ENCODE measurements around the gene RAB5IF. TPM values are rescaled to one million over a fixed set of nuclear protein-coding genes. Genes with fewer than 3 reads are reported as not detected.
A peak's percentile ranks its signal among the peaks of the same experiment; 100 is the strongest.

Gene RAB5IF
- polyA plus RNA-seq, 3 donors from 2014 or later = 230 to 380 (median 276) TPM

DNA sequence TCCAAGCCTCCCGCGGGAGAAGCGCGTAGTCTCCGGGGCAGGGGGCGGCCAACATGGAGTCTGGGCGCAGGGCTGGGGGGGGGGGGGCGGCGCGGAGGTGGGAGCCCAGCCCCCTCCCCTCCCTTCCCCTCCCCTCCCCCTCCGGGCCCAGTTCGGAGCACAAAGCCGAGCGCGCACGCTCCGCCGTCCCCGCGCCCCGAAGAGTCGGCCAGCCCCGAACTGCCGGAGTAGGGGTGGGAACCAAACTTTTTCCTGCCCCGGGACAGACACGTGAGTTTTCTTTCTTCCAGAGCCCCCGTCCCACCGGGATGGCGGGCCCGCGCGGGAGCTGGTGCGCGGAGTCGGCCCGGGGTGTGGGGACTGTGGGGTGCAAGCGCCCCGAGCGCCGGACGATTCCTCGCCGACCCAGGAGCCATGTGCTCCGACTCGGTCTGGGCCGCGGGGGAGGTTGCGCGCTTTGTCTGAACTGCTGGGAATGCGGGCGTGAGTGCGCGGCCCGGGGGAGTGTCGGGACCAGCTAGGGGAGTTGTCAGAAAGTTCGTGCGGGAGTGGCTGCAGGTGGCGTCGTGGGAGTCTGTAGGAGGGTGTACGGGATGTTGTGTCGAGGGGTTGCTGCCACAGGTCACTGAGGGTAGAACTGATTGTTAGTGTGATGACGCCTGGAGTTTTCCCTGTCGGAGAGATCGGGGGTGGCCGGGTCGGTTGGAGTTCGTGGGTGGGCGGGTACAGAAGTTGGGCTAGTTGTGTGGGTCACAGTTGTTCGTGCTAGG, 31.0 kb upstream of the RAB5IF start:
- DNase-seq = peak; percentile 44 to 53 (median 44)
- peaks cover 7 to 24% (median 16%) of the 10 kb centered on the region in 3 donors for H3K27me3 Mint-ChIP-seq (ENCODE audit: low read depth in 3 of 3)
- H3K4me1 Mint-ChIP-seq = peaks cover 27 to 31% of the 10 kb centered on the region in 2 donors
- peak overlapping the region; percentile 82 to 97 (median 94) for H3K27ac Mint-ChIP-seq
- no peaks in the 10 kb centered on the region for H3K9me3 Mint-ChIP-seq
- no peaks in the 10 kb centered on the region for H3K36me3 Mint-ChIP-seq
- H3K4me3 Mint-ChIP-seq = peak overlapping the region; percentile 91 to 94 (median 93)

DNA sequence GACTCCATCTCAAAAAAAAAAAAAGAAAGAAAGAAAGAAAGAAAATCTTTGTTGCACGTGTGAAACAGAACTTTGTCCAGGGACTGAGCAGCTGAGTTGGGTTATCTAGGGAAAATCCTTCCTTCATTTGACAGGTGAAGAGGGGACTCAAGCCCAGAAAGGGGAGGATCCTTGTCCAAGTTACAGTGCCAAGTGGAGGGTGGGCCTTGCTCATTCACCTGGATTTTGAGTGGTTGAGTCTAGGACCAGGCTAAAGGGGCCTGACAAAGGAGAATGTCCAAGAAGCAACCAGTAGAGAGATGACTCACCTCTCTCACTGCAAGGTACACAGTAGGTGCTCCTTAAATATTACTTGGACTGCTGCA, 29.5 kb upstream of the RAB5IF start:
- no peaks in the 10 kb centered on the region for H3K9me3 Mint-ChIP-seq
- H3K27me3 Mint-ChIP-seq (ENCODE audit: low read depth in 3 of 3) = peaks cover 7 to 23% (median 16%) of the 10 kb centered on the region in 3 donors
- H3K4me3 Mint-ChIP-seq = peak overlapping the region in 3 of 5 donors; percentile 21 to 91 (median 49)
- H3K4me1 Mint-ChIP-seq = peaks cover 27 to 31% of the 10 kb centered on the region in 2 donors
- DNase-seq = no peak
- peaks cover 6 to 7% (median 6%) of the 10 kb centered on the region in 3 donors for H3K36me3 Mint-ChIP-seq
- peak overlapping the region; percentile 14 to 97 (median 86) for H3K27ac Mint-ChIP-seq

DNA sequence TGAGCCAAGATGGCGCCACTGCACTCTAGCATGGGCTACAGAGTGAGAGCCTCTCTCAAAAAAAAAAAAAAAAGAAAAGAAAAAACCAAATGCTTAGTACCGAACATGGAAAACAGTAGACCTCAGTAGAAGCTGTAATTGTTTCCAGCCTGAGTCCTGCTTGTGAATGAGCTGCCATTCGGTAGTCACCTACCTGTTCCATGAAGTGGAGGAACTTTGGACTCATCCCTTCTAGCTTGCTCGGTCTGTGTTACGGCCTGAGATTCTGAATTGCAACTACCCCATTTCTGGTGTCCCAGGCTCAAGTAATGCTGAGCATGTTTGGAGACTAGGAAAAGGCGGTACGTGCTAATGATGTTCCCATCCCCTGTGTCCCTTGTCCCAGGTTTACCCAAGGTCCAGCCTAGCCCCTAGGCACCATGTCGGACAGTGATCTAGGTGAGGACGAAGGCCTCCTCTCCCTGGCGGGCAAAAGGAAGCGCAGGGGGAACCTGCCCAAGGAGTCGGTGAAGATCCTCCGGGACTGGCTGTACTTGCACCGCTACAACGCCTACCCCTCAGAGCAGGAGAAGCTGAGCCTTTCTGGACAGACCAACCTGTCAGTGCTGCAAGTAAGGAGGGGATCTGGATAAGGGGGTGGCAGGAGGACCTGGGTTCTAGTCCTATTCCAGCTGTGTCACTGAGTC, 27.1 kb upstream of the RAB5IF start:
- no peak for DNase-seq
- Mint-ChIP-seq H3K4me1 (peaks cover 16 to 19% of the 10 kb centered on the region in 2 donors), H3K36me3 (peaks cover 6 to 13% (median 12%) of the 10 kb centered on the region in 3 donors), H3K9me3 (no peaks in the 10 kb centered on the region), H3K27ac (no peak overlapping the region), H3K4me3 (no peak overlapping the region), H3K27me3 (ENCODE audit: low read depth in 3 of 3) (peaks cover 5 to 13% (median 10%) of the 10 kb centered on the region in 3 donors)

DNA sequence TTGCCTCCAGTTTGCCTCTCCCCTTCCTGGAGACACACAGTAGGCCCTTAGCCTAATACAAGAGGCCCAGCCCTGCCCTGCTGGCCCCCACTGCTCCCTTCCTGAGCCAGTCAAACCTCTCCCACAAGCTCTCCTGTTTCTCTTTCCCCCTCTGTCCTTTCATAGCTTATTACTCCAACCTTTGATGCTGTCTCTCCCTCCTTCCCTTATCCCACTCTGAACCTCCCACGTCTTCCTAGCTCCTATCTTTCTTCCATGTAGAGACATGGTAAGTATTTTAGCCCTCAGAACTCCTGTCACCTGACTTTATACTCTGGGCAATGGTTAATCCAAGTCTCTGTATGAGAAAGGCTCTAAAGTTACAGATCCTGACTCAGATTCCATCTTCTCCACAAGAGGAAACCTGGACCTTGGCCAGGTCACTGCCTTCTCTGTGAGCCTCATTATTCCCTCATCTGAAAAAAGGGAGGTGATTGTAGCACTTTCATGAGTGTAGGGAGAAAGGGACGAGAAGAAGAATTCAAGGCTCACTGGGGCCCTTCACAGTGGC, 25.5 kb upstream of the RAB5IF start:
- Mint-ChIP-seq H3K4me1 (peaks cover 10 to 12% of the 10 kb centered on the region in 2 donors), H3K27me3 (ENCODE audit: low read depth in 3 of 3) (peaks cover under 1 to 7% (median 4%) of the 10 kb centered on the region in 3 donors), H3K27ac (peak overlapping the region in 1 of 6 donors; percentile 8), H3K4me3 (no peak overlapping the region), H3K36me3 (peaks cover 9 to 13% (median 12%) of the 10 kb centered on the region in 3 donors), H3K9me3 (no peaks in the 10 kb centered on the region)
- no peak for DNase-seq

DNA sequence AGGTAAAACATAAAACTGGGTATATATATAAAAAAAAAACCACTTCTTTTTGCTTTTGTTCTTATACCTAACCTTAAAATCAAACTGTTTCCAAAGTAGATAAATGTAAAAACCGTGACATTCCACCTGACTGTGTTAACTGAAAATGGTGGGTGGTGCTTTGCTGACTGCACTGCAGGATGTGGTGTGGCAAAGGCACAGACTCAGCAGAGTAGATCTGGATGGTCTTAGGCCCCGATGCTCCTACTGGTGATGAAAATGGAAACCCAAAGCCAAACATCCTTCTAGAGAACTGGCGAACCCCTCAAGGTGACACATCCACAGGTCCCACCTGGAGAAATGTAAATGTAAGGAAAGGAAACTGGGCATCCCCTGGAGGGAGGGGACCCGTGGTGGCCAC, 23.3 kb upstream of the RAB5IF start:
- no peaks in the 10 kb centered on the region for H3K4me1 Mint-ChIP-seq
- H3K27me3 Mint-ChIP-seq (ENCODE audit: low read depth in 3 of 3) = peaks cover 0 to 2% (median 0%) of the 10 kb centered on the region in 3 donors
- H3K27ac Mint-ChIP-seq = peak overlapping the region in 1 of 6 donors; percentile 44
- no peak for DNase-seq
- H3K36me3 Mint-ChIP-seq = peaks cover 9 to 13% (median 12%) of the 10 kb centered on the region in 3 donors
- no peaks in the 10 kb centered on the region for H3K9me3 Mint-ChIP-seq
- H3K4me3 Mint-ChIP-seq = no peak overlapping the region

DNA sequence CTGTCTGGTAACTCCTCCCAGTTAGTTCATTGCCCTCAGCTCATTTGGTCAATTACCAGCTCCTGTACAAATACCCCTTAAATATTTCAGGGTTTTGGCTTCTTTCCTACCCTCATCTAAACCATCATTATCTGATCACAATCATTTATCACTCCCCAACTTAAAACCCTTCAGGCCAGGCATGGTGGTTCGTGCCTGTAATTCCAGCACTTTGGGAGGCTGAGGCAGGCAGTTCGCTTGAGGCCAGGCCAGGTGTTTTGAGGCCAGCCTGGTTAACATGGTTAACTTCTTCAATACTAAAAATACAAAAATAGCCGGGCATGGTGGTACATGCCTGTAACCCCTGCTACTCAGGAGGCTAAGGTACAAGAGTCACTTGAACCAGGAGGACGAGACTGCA, 22.8 kb upstream of the RAB5IF start:
- H3K36me3 Mint-ChIP-seq = peaks cover 9 to 13% (median 12%) of the 10 kb centered on the region in 3 donors
- no peak overlapping the region for H3K4me3 Mint-ChIP-seq
- H3K27ac Mint-ChIP-seq = peak overlapping the region in 2 of 6 donors; percentile 44 to 62

DNA sequence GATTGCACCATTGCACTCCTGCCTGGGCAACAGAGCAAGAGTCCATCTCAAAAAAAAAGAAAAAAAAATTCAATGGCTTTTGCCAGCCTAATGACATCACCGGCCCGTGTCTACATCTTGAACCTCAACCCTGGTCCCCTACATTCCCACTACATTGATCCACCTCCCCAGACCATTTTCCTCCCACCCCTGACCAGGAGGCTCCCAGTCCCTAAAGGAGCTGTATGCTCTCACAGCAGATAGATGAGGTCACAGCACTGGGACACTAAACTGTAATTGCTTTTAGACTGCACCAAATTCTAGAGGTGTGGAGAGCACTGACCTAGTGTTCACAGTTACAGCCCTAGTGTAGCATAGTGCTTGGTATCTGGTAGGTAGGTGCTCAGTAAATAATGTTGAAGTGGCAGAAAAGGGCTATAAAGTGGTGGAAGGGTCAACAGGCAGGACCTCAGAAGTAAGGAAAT, 21.5 kb upstream of the RAB5IF start:
- Mint-ChIP-seq H3K4me1 (peaks cover 0 to 2% of the 10 kb centered on the region in 2 donors), H3K36me3 (peaks cover 9 to 13% (median 12%) of the 10 kb centered on the region in 3 donors), H3K27me3 (ENCODE audit: low read depth in 3 of 3) (peaks cover 0 to 4% (median 0%) of the 10 kb centered on the region in 3 donors), H3K4me3 (no peak overlapping the region), H3K27ac (peak overlapping the region in 1 of 6 donors; percentile 25), H3K9me3 (no peaks in the 10 kb centered on the region)
- DNase-seq = no peak

More for the DNA sequence above, 22.8 kb upstream of the RAB5IF start:
- no peak for DNase-seq
- Mint-ChIP-seq H3K4me1 (peaks cover 0 to 2% of the 10 kb centered on the region in 2 donors), H3K9me3 (no peaks in the 10 kb centered on the region), H3K27me3 (ENCODE audit: low read depth in 3 of 3) (peaks cover 0 to 4% (median 0%) of the 10 kb centered on the region in 3 donors)

DNA sequence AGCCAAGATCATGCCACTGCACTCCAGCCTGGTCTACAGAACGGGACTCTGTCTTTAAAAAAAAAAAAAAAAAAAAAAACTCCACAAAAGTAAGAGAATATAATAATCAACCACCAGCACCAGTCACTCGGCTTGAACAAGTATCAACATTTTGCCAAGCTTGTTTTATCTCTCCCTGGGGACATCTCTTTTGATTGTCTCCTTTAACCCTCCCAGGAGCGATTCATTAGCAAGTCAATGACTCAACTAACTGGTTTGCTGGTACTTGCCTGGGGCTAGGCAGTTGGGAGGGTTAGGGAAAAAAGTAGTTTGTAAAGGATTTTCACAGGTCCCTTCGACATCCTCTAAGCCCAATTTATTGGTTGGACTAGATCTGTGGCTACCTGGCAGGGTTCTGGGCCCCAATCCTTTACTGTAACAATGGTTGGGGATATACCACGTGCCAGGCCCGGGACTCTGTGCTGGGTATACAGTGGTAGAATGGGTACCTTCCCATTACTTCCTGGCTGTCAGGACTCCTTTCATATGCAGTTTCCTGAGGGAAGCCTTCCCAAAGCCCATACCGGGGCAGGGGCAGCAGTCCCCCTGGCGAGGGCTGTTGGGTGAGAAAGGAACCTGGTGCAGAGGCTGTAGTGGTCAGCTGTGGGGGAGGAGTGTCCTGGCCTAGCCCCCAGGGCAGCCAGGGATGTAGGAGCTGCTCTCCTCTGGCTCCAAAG, 20.0 kb upstream of the RAB5IF start:
- Mint-ChIP-seq H3K27ac (peak overlapping the region in 3 of 6 donors; percentile 11 to 83 (median 75)), H3K27me3 (ENCODE audit: low read depth in 3 of 3) (peaks cover 0 to 3% (median 0%) of the 10 kb centered on the region in 3 donors), H3K4me1 (peaks cover 0 to 2% of the 10 kb centered on the region in 2 donors), H3K4me3 (no peak overlapping the region), H3K9me3 (no peaks in the 10 kb centered on the region), H3K36me3 (peaks cover 3 to 9% (median 7%) of the 10 kb centered on the region in 3 donors)
- DNase-seq = no peak

DNA sequence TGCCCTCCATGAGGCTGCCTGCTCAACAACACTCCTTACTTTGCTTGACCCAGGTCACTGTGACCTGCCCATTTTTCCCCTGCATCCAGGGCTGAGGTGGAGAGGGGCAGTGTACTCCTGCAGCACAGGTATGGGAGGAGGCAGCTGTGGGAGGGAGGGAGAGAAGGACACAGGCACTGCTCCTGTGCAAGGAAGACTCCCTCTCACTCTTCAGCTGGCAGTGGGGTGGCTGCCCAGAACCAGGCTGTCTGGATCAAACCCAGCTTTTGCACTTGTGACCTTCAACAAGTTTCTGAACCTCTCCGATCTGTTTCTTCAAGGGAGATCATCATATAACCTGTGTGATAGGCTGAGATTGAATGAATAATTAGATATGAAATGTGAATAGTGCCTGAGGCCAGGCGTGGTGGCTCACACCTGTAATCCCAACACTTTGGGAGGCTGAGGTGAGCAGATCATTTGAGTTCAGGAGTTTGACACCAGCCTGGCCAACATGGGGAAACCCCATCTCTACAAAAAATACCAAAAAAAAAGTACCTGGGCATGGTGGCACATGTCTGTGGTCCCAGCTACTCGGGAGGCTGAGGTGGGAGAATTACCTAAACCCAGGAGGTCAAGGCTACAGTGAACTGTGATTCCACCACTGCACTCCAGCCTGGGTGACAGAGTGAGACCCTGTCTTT, 18.1 kb upstream of the RAB5IF start:
- DNase-seq = no peak
- Mint-ChIP-seq H3K4me1 (peaks cover 6 to 11% of the 10 kb centered on the region in 2 donors), H3K27me3 (ENCODE audit: low read depth in 3 of 3) (peaks cover 0 to 3% (median 0%) of the 10 kb centered on the region in 3 donors), H3K36me3 (peaks cover 3 to 12% (median 4%) of the 10 kb centered on the region in 3 donors), H3K27ac (peak overlapping the region in 5 of 6 donors; percentile 8 to 70 (median 42)), H3K4me3 (no peak overlapping the region), H3K9me3 (no peaks in the 10 kb centered on the region)

DNA sequence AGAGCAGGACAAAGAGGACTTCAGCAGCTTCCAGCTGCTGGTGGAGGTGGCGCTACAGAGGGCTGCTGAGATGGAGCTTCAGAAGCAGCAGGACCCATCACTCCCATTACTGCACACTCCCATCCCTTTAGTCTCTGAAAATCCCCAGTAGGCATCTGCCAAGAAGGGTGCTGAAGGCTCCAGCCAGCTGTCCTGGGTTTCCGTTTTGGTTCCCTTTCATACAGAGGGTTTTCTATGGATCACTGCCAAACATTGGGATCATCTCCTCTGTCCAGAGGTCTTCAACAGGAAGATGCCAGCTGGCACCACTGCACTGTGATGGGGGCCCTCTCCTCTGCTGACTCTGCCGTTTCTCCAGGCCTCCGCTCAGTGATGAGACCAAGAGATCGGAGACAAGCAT, 14.3 kb upstream of the RAB5IF start:
- peak overlapping the region in 2 of 6 donors; percentile 34 to 52 for H3K27ac Mint-ChIP-seq
- no peak for DNase-seq
- no peaks in the 10 kb centered on the region for H3K9me3 Mint-ChIP-seq
- peaks cover 17 to 30% of the 10 kb centered on the region in 2 donors for H3K4me1 Mint-ChIP-seq
- H3K27me3 Mint-ChIP-seq (ENCODE audit: low read depth in 3 of 3) = peaks cover 1 to 4% (median 3%) of the 10 kb centered on the region in 3 donors
- H3K4me3 Mint-ChIP-seq = no peak overlapping the region
- peaks cover 0 to 12% (median 0%) of the 10 kb centered on the region in 3 donors for H3K36me3 Mint-ChIP-seq

DNA sequence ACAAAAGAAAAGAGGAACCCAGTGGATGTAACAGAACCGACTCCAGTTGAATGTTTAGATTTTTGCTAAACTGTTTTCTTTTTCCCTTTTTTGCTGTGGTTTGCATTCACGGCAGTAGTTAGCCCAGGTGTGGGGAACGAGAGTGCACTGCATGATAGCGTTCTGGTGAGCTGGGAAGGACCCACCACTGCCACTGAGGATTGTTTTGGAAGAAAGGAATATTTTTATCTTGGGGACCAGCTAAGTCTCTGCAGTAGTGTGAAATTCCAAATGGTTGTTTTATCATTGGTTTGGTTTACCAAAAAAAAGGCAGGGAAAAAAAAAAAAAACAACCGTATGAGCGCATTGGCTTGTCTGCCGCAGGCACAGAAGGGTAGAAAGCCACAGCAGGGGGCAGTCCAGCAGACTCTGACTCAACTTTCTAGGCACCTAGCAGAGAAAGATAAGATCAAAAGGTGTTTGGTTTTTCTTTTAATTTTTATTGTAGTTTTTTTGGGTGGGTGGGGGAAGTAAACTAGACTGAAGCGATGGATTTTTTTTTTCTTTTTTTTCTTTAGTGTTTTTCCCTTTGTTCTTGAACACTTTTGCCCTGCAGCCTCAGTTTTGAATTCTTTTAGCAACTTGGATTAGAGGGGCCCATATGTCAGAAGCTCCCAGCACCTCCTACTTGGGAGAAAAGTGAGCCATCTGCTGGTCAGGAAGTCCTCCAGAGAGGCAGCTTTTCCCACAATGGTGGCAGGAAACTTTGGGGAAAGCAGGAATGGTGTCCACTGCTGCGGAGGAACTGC, 13.5 kb upstream of the RAB5IF start:
- peaks cover 2 to 4% (median 3%) of the 10 kb centered on the region in 3 donors for H3K27me3 Mint-ChIP-seq (ENCODE audit: low read depth in 3 of 3)
- H3K4me1 Mint-ChIP-seq = peaks cover 17 to 30% of the 10 kb centered on the region in 2 donors
- H3K9me3 Mint-ChIP-seq = no peaks in the 10 kb centered on the region
- H3K4me3 Mint-ChIP-seq = no peak overlapping the region
- peaks cover 0 to 12% (median 0%) of the 10 kb centered on the region in 3 donors for H3K36me3 Mint-ChIP-seq
- DNase-seq = no peak
- H3K27ac Mint-ChIP-seq = peak overlapping the region; percentile 9 to 66 (median 52)

DNA sequence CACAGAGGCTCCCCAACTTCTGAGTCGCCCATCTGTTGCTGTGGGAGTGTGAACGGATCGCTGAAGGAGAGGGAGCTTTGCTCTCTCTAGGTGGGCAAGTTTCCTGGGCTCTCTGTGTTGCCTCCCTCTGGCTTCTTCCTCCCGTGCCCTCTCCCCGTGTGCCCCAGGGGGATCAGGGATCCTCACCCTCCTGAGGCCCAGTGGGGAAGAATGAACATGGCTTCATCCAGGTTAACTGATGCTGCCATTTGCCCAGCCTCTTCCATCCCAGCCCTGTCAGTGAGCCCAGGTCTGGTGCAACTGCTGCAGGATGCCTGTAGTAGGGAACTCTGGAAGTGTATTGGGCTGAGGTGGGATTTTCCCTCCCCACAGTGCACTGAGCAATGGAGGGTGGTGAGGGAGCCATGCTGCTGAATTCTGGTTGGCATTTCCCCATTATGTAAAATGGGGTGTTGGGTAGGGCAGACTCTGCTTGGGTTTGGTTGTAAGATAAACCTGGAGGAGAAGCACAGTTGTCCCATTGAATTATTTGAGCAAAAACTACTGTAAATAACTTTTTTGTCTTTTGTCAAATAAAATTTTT, 12.1 kb upstream of the RAB5IF start:
- Mint-ChIP-seq H3K36me3 (peaks cover 0 to 12% (median 0%) of the 10 kb centered on the region in 3 donors), H3K4me3 (no peak overlapping the region), H3K4me1 (peaks cover 15 to 30% of the 10 kb centered on the region in 2 donors), H3K27me3 (ENCODE audit: low read depth in 3 of 3) (peaks cover 0 to 5% (median 4%) of the 10 kb centered on the region in 3 donors), H3K9me3 (no peaks in the 10 kb centered on the region), H3K27ac (peak overlapping the region in 4 of 6 donors; percentile 37 to 74 (median 64))
- no peak for DNase-seq
